HFFc6 (cell line): ENCODE results near the gene TAMM41. TPM values are rescaled to one million over a fixed set of nuclear protein-coding genes. Genes with fewer than 3 reads are reported as not detected.
"Not testable (repeated sequence)": the region's sequence is repeated elsewhere in the genome, so short reads cannot be mapped to it uniquely, and the experiment has no call there.

Source experiments
- DNase-seq: peaks from one replicate; pipeline ENCODE4 v3.0.0-alpha.2; 2018
- H3K27ac Mint-ChIP-seq: 2 replicates; pipeline ENCODE4 v1.8.0; 2020; ENCODE audit warnings: mild to moderate bottlenecking, mixed read lengths
- H3K27me3 Mint-ChIP-seq: 2 replicates; pipeline ENCODE4 v1.8.0; 2021; ENCODE audit warnings: mild to moderate bottlenecking, moderate library complexity, mixed read lengths; ENCODE audit not compliant: insufficient read depth
- H3K36me3 Mint-ChIP-seq: 2 replicates; pipeline ENCODE4 v1.8.0; 2021; ENCODE audit warnings: low read depth, mixed read lengths
- H3K4me1 Mint-ChIP-seq: 2 replicates; pipeline ENCODE4 v1.8.0; 2020; ENCODE audit warnings: low read depth, mixed read lengths
- H3K4me3 Mint-ChIP-seq: 2 replicates; pipeline ENCODE4 v1.8.0; 2020; ENCODE audit warnings: mild to moderate bottlenecking, moderate library complexity, mixed read lengths
- H3K9me3 Mint-ChIP-seq: 2 replicates; pipeline ENCODE4 v1.8.0; 2020; ENCODE audit warnings: mild to moderate bottlenecking, mixed read lengths
- total RNA-seq, 6 experiments: library from RNA; stranded (reverse); fragmentation: NEBNext Ultra II Directional; extraction: Animal tissue kit (Norgen Biotek cat#: 25700); gene quantifications; 2 replicates in 1 of 6; 3 replicates in 5 of 6; pipeline ENCODE4 v1.2.3, GENCODE V29; 2021
- TF ChIP-seq, protein P1 (sequence below): fragments of 200-600 bp; sonication (generic); IDR thresholded peaks from 2 replicates; pipeline ENCODE4 v1.5.0; 2021; ENCODE audit warnings: antibody characterized with exemption, mild to moderate bottlenecking

The TAMM41 gene
- total RNA-seq, 6 experiments from 2014 or later = 11.5 to 16.3 (median 14.9) TPM

DNA sequence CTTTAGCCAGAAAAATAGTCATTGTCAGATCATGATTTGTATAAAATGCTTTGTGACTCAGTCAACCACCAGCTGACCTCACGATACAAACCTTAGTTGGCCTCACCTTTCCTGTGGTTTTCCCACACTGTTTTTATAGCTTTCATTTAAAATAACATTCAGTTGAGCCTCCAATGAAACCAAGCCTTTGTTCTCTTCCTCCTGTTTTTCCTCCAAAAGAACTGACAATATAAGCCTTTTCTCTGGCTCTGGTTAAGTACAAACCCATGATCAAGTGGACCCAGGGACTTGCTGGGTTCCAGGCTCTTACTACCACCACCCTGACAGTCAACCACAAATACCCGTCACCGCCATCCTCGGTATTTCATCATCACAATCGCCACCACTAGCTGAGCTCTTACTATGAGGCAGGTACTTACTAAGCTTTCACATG is 81.7 kb downstream of the TAMM41 start:
- peak; percentile 73 for DNase-seq
- Mint-ChIP-seq H3K4me3 (peak overlapping the region; percentile 76), H3K36me3 (no peaks in the 10 kb centered on the region), H3K27me3 (peaks cover 20% of the 10 kb centered on the region), H3K27ac (peak overlapping the region; percentile 83), H3K4me1 (peaks cover 18% of the 10 kb centered on the region), H3K9me3 (no peaks in the 10 kb centered on the region)
- TF ChIP-seq, protein P1, sequence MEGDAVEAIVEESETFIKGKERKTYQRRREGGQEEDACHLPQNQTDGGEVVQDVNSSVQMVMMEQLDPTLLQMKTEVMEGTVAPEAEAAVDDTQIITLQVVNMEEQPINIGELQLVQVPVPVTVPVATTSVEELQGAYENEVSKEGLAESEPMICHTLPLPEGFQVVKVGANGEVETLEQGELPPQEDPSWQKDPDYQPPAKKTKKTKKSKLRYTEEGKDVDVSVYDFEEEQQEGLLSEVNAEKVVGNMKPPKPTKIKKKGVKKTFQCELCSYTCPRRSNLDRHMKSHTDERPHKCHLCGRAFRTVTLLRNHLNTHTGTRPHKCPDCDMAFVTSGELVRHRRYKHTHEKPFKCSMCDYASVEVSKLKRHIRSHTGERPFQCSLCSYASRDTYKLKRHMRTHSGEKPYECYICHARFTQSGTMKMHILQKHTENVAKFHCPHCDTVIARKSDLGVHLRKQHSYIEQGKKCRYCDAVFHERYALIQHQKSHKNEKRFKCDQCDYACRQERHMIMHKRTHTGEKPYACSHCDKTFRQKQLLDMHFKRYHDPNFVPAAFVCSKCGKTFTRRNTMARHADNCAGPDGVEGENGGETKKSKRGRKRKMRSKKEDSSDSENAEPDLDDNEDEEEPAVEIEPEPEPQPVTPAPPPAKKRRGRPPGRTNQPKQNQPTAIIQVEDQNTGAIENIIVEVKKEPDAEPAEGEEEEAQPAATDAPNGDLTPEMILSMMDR = no peak

DNA sequence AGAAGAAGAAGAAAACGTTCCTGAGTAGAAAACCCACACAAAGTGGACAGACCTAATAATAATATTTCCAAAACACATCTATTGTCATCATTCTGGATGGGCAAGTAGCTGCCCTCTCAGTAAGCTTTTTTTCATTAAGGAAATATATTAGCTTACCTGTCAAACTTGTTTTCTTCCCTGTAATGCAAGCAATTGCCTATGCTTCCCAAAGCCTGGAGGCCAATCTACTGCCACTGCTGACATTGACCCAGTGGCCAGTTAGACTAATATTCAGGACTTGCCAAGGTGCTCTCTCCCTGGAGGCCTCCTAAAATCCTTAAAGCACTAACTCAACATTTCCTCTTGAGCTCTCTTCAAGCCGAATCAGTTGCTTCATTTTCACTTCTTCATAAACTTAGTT is 86.7 kb downstream of the TAMM41 start:
- H3K9me3 Mint-ChIP-seq = no peaks in the 10 kb centered on the region

DNA sequence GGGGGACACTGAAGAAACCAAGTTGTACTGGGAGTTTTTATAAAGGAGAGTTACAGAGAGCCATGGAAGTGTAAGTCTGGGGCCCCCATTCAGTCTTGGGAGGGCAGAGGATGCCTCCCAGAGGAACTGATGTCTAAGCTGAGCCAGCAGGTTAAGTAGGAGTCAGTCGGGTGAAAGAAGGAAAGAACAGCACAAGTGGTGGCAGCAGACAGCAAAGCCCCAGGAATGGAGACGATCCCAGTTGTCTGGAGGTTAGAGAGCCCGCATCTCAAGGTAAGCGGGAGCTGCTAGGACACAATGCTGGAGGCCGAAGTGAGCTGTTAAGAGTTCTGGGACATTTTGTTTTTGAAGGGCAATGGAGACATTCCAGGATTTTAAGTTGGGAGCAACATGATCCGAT is 88.8 kb downstream of the TAMM41 start:
- Mint-ChIP-seq H3K27me3 (peaks cover 47% of the 10 kb centered on the region), H3K4me1 (peaks cover 10% of the 10 kb centered on the region), H3K36me3 (no peaks in the 10 kb centered on the region), H3K4me3 (no peak overlapping the region), H3K9me3 (no peaks in the 10 kb centered on the region), H3K27ac (no peak overlapping the region)
- no peak for DNase-seq
- TF ChIP-seq, protein P1 = no peak

More for the DNA sequence above, 86.7 kb downstream of the TAMM41 start:
- Mint-ChIP-seq H3K27ac (no peak overlapping the region), H3K36me3 (no peaks in the 10 kb centered on the region), H3K4me1 (peaks cover 16% of the 10 kb centered on the region), H3K27me3 (peaks cover 32% of the 10 kb centered on the region), H3K4me3 (no peak overlapping the region)
- no peak for DNase-seq
- TF ChIP-seq, protein P1 = no peak

DNA sequence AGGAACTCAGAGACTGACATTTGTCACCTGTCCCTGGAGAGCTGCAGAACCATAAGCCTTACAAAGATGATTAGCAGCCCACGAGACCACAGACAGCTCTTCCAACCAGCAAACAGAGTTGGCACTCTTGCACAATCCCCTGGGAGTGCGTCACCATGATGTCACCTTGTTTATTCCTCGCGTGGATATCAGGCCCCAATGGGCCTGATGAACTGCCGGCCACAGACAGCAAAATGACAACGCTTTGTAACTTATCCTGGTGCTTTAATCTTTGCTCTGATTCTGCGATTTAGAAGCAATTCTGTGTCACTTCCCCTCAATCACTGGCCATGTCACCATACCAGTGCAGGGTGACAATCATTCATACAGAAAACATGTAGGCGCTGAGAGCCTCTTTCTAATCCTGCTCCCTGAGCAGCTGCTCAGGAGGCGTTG is 89.2 kb downstream of the TAMM41 start:
- no peaks in the 10 kb centered on the region for H3K36me3 Mint-ChIP-seq
- TF ChIP-seq, protein P1 = no peak
- no peak overlapping the region for H3K4me3 Mint-ChIP-seq
- no peaks in the 10 kb centered on the region for H3K9me3 Mint-ChIP-seq
- peaks cover 50% of the 10 kb centered on the region for H3K27me3 Mint-ChIP-seq
- H3K4me1 Mint-ChIP-seq = peaks cover 10% of the 10 kb centered on the region
- DNase-seq = peak; percentile 49
- H3K27ac Mint-ChIP-seq = no peak overlapping the region; the same call in 1 of the 2 replicates

DNA sequence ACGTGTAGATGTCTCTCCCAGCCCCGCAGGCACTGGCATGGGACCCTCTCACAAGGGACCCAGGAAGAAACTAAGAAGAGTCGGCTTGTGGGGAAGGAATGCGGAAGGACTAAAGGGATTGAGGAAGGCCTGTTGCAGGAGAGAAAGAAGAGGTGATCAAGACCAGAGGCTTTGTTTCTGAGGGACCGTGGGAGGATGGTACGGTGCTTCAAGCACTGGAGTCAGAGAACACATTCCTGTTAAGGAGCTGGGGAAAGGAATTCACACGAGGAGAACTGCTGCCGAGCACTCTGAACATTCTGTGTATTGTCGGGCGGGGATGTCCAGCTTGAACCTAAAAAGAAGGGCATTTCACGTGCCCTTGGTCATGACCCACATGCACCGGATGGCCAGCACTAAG is 91.4 kb downstream of the TAMM41 start:
- Mint-ChIP-seq H3K27ac (no peak overlapping the region), H3K4me3 (no peak overlapping the region), H3K27me3 (peaks cover 56% of the 10 kb centered on the region), H3K9me3 (no peaks in the 10 kb centered on the region), H3K4me1 (peaks cover 10% of the 10 kb centered on the region), H3K36me3 (no peaks in the 10 kb centered on the region)
- DNase-seq = no peak
- TF ChIP-seq, protein P1 = no peak

DNA sequence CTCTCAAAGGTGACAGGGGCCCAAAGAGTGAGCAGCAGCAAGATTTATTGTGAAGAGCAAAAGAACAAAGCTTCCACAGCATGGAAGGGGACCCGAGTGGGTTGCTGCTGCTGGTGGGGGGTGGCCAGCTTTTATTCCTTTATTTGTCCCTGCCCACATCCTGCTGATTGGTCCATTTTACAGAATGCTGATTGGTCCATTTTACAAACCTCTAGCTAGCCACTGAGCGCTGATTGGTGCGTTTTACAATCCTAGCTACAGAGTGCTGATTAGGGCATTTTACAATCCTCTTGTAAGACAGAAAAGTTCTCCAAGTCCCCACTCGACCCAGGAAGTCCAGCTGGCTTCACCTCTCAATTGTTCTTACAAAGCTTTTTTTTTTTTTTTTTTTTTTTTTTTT is 94.4 kb downstream of the TAMM41 start:
- H3K4me3 Mint-ChIP-seq, H3K36me3 Mint-ChIP-seq, DNase-seq, H3K9me3 Mint-ChIP-seq, H3K27ac Mint-ChIP-seq: not testable (repeated sequence)
- Mint-ChIP-seq H3K4me1 (peaks cover 11% of the 10 kb centered on the region), H3K27me3 (peaks cover 54% of the 10 kb centered on the region)

DNA sequence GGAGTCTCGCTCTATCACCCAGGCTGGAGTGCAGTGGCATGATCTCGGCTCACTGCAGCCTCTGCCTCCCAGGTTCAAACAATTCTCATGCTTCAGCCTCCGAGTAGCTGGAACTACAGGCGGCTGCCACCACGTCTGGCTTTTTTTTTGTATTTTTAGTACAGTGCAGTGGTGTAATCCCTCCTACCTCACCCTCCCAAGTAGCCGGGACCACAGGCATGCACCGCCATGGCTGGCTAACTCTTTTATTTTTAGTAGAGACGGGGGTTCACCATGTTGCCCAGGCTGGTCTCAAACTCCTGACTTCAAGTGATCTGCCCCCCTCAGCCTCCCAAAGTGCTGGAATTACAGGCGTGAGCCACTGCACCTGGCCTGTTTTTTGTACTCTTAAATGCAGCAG is 98.4 kb downstream of the TAMM41 start:
- not testable (repeated sequence) for H3K4me1 Mint-ChIP-seq, H3K4me3 Mint-ChIP-seq, H3K9me3 Mint-ChIP-seq, DNase-seq, H3K27ac Mint-ChIP-seq, H3K36me3 Mint-ChIP-seq
- H3K27me3 Mint-ChIP-seq = peaks cover 39% of the 10 kb centered on the region
